Gastroesophageal sphincter (tissue), 2 donors: ENCODE measurements around the gene MAP3K12.

Experiments used
- EP300 ChIP-seq: sonication (generic); formaldehyde crosslinking; IDR thresholded peaks from one replicate; pipeline ENCODE4 v1.6.1; 2017; ENCODE audit warnings: antibody characterized with exemption, mild to moderate bottlenecking
- POLR2A ChIP-seq, 2 donors: fragments of 450-650 bp; IDR thresholded peaks; one replicate each; pipeline ENCODE4 v1.6.1; 2017; ENCODE audit warnings: antibody characterized with exemption in 2 of 2, mild to moderate bottlenecking in 2 of 2, moderate library complexity in 1 of 2

GRCh38 chr12:53532524-53533445, 33.5 kb upstream of the MAP3K12 start:
- TF ChIP-seq EP300: no peak
- no peak for TF ChIP-seq POLR2A (IDR thresholded peaks at IDR 0.05)
